ENCODE results near the gene SMARCAL1. TPM values are rescaled to one million over a fixed set of nuclear protein-coding genes. Genes with fewer than 3 reads are reported as not detected.

Gene SMARCAL1
- total RNA-seq, 1 donor from 2014 or later, result 5.5 TPM

DNA sequence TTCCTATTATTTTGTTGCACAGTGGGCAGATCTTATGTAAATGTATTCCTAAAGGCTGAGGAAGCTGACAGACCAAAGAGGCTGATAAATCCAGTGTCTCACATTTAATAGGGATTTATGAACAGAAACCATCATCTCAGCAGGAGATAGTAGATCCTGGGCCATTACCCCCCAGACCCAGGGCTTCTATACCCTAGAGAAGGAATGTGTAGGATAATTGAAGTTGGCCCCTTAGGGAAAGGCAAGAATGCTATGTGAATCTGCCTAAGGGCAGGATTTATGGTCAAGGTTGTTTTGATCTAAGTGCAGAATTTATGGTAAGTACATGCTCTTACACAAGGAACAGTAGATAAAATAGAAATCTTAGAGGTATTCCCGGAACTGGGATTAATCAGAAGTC, 115.3 kb downstream of the SMARCAL1 start:
- no peak for DNase-seq (ENCODE audit: low read depth)

GRCh38 chr2:216532562-216532961, 120.3 kb downstream of the SMARCAL1 start:
- no peak for DNase-seq (ENCODE audit: low read depth)

Other genes with a start within 250 kb of the SMARCAL1 start
- 0.19 and 0.21 TPM in 2 replicates for gene MARCHF4, start 40.0 kb upstream of the SMARCAL1 start, total RNA-seq
- 698 and 845 TPM in 2 replicates for gene RPL37A, start 86.4 kb downstream of the SMARCAL1 start, total RNA-seq
- gene IGFBP2, start 220.9 kb downstream of the SMARCAL1 start, total RNA-seq, result 0.42 and 0.72 TPM in 2 replicates